GM06990 (cell line): ENCODE data around the gene AKIP1.

ENCODE experiments used
- DNase-seq: peaks from one replicate; pipeline ENCODE4 v3.0.0-alpha.2; 2011; ENCODE audit not compliant: insufficient read length; ENCODE audit errors: extremely low read depth
- H3K27me3 ChIP-seq: replicated peaks from 2 replicates; pipeline ENCODE4 v1.6.0; 2011; ENCODE audit warnings: low read length; ENCODE audit not compliant: control insufficient read depth, insufficient read depth
- H3K36me3 ChIP-seq: 2 replicates; pipeline ENCODE4 v1.5.1; 2011; ENCODE audit warnings: low read length; ENCODE audit not compliant: control insufficient read depth, insufficient read depth
- H3K4me3 ChIP-seq: replicated peaks from 2 replicates; pipeline ENCODE4 v1.5.1; 2011; ENCODE audit warnings: low read depth, mild to moderate bottlenecking, control low read depth, low read length
- CTCF ChIP-seq: IDR thresholded peaks from 2 replicates; pipeline ENCODE4 v1.5.1; 2011; ENCODE audit warnings: low read length, control low read depth, mild to moderate bottlenecking, inconsistent platforms; ENCODE audit not compliant: insufficient read depth, poor library complexity, severe bottlenecking

Gene AKIP1

GRCh38 chr11:8967184-8967583, 56.2 kb downstream of the AKIP1 start:
- DNase-seq: no peak
- no peaks in the 10 kb centered on the region; the same call in 1 of the 2 replicates for H3K36me3 ChIP-seq
- H3K4me3 ChIP-seq: no peak overlapping the region
- H3K27me3 ChIP-seq: no peaks in the 10 kb centered on the region
- TF ChIP-seq CTCF: no peak
